HEK293T (cell line): ENCODE results near the gene NOB1.

Experiments
- CTCF ChIA-PET: fragments of 350-600 bp; formaldehyde crosslinking; extraction: SDS; loops from one replicate; lab custom pipeline; 2021; ENCODE audit warnings: antibody characterized with exemption, inconsistent platforms; lab: Yijun Ruan, JAX
- POLR2A ChIA-PET: fragments of 350-600 bp; formaldehyde crosslinking; extraction: SDS; loops from one replicate; lab custom pipeline; 2020; ENCODE audit warnings: antibody characterized with exemption, inconsistent platforms; lab: Yijun Ruan, JAX
- DNase-seq: peaks from one replicate; pipeline ENCODE4 v3.0.0; 2012; ENCODE audit warnings: mixed read lengths; ENCODE audit errors: extremely low spot score
- ARNT ChIP-seq: fragments of 450-650 bp; IDR thresholded peaks from 2 replicates; pipeline ENCODE4 v1.6.1; 2017; ENCODE audit warnings: mild to moderate bottlenecking
- BHLHE40 ChIP-seq: fragments of 450-650 bp; IDR thresholded peaks from 2 replicates; pipeline ENCODE4 v1.6.1; 2016; ENCODE audit warnings: mild to moderate bottlenecking, moderate library complexity, borderline replicate concordance
- CTBP1 ChIP-seq: fragments of 450-650 bp; IDR thresholded peaks from 2 replicates; pipeline ENCODE4 v1.6.1; 2016; ENCODE audit warnings: borderline replicate concordance
- ELF4 ChIP-seq: fragments of 450-650 bp; IDR thresholded peaks from 2 replicates; pipeline ENCODE4 v1.6.1; 2017; ENCODE audit warnings: antibody characterized with exemption
- FOXA1 ChIP-seq: fragments of 450-650 bp; IDR thresholded peaks from 2 replicates; pipeline ENCODE4 v1.6.1; 2016; ENCODE audit warnings: mild to moderate bottlenecking
- FOXK2 ChIP-seq: fragments of 450-650 bp; IDR thresholded peaks from 2 replicates; pipeline ENCODE4 v1.6.1; 2016; ENCODE audit warnings: mild to moderate bottlenecking
- FOXM1 ChIP-seq: fragments of 450-650 bp; IDR thresholded peaks from 2 replicates; pipeline ENCODE4 v1.6.1; 2017; ENCODE audit warnings: mild to moderate bottlenecking, borderline replicate concordance
- HDGF ChIP-seq: fragments of 450-650 bp; IDR thresholded peaks from 2 replicates; pipeline ENCODE4 v1.6.1; 2017; ENCODE audit warnings: antibody characterized with exemption, borderline replicate concordance
- L3MBTL2 ChIP-seq: fragments of 450-650 bp; conservative IDR thresholded peaks from 2 replicates; pipeline ENCODE4 v1.6.1; 2016; ENCODE audit warnings: mild to moderate bottlenecking
- LEF1 ChIP-seq: fragments of 450-650 bp; IDR thresholded peaks from 2 replicates; pipeline ENCODE4 v1.6.1; 2017; ENCODE audit warnings: mild to moderate bottlenecking, borderline replicate concordance
- NFRKB ChIP-seq: fragments of 450-650 bp; IDR thresholded peaks from 2 replicates; pipeline ENCODE4 v1.6.1; 2016; ENCODE audit warnings: mild to moderate bottlenecking, moderate library complexity
- SP1 ChIP-seq: fragments of 450-650 bp; IDR thresholded peaks from 2 replicates; pipeline ENCODE4 v1.6.1; 2017
- SUZ12 ChIP-seq: fragments of 450-650 bp; IDR thresholded peaks from 2 replicates; pipeline ENCODE4 v1.6.1; 2016; ENCODE audit warnings: mild to moderate bottlenecking
- TARDBP ChIP-seq: fragments of 450-650 bp; IDR thresholded peaks from 2 replicates; pipeline ENCODE4 v1.6.1; 2016
- ZNF384 ChIP-seq: fragments of 450-650 bp; IDR thresholded peaks from 2 replicates; pipeline ENCODE4 v1.6.1; 2016
- TF ChIP-seq, protein P1 (sequence below): fragments of 450-650 bp; IDR thresholded peaks from 2 replicates; pipeline ENCODE4 v1.6.1; 2016

NOB1 gene

DNA sequence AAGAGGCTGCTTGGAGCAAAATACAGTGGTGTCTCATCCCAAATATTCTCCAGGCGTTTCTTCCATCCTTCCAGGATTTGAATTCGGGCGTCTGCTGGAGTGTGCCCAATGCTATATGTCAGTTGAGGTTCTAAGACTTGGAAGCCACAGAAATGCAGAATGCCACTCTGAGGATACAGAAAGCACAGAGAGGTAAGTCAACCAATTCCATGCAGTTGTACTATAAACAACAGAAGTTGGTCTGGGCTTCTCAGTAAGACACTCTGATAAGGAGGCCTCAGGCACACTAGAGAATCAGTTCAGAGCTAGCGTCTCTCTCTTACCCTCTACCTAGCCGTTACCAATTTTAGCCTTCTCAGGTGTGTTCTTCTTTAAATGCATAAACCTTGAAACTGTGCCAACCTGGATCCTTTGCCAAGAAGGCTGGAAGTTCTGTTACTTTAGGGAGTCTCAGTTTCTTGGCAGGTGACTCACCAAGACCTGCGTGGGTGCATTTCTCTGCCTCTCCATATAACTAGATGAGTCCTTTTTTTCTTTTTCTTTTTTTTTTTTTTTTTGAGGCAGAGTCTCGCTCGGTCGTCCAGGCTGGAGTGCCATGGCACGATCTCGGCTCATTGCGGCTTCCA is 43.5 kb downstream of the NOB1 start:
- no peak for DNase-seq
- ChIA-PET POLR2A (interaction anchor here (3.7 kb wide), 1 partner anchor 43 kb away, joined by 10 read pairs; the partner anchor contains the start of gene NOB1), CTCF (no interaction called here)

DNA sequence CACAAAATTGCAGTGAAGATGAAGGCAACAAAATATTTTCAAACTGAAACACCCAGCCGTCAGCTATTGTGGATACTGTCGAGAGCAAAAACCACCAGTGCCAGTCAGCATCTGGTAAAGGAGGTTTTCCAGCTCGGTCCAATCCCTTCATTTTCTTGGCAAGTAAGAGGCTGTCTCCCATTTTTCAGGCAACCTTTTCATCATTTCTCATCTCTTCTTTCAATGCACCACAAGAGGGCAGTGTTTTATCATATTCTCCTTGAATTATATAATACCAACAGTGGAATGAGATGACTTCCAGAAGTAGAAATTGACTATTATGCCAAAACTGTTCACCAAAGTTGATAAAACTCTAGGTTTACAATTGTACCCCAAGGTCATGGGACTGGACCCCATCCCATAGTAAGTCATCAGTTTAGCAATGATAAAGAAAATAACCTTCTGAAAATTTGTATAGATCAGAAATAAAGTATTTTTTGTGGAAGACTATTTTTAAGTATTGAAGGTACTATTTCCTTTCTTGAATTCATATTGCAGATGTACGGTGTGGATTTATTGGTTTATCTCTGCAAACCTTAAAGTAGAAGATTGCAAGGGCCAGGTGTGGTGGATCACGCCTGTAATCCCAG is 45.2 kb downstream of the NOB1 start:
- POLR2A ChIA-PET, result interaction anchor here (3.7 kb wide), 1 partner anchor 45 kb away, joined by 10 read pairs; the partner anchor contains the start of gene NOB1
- TF ChIP-seq ZNF384, result no peak
- TF ChIP-seq ELF4, result no peak
- TF ChIP-seq, protein P1, sequence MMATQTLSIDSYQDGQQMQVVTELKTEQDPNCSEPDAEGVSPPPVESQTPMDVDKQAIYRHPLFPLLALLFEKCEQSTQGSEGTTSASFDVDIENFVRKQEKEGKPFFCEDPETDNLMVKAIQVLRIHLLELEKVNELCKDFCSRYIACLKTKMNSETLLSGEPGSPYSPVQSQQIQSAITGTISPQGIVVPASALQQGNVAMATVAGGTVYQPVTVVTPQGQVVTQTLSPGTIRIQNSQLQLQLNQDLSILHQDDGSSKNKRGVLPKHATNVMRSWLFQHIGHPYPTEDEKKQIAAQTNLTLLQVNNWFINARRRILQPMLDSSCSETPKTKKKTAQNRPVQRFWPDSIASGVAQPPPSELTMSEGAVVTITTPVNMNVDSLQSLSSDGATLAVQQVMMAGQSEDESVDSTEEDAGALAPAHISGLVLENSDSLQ, result no peak
- no peak for TF ChIP-seq TARDBP
- TF ChIP-seq BHLHE40, result no peak
- no peak for TF ChIP-seq SUZ12
- no peak for TF ChIP-seq SP1
- no peak for TF ChIP-seq CTBP1
- TF ChIP-seq NFRKB, result no peak
- TF ChIP-seq HDGF, result no peak
- TF ChIP-seq L3MBTL2, result no peak
- TF ChIP-seq FOXM1, result no peak
- no peak for TF ChIP-seq LEF1
- TF ChIP-seq FOXK2, result no peak
- no peak for TF ChIP-seq ARNT
- TF ChIP-seq FOXA1, result no peak
- CTCF ChIA-PET, result interaction anchor here (0.9 to 1.3 kb wide), 4 partner anchors 10 to 313 kb away, joined by 3 to 5 read pairs (median 3); partner anchors contain the start of genes NOB1 and NQO1
- DNase-seq, result peak; percentile 54

More for the DNA sequence above, 43.5 kb downstream of the NOB1 start:
- no peak for TF ChIP-seq ZNF384
- TF ChIP-seq, protein P1, result no peak
- no peak for TF ChIP-seq FOXK2
- no peak for TF ChIP-seq NFRKB
- TF ChIP-seq ARNT, result no peak
- TF ChIP-seq SUZ12, result no peak
- TF ChIP-seq TARDBP, result no peak
- TF ChIP-seq FOXA1, result no peak
- no peak for TF ChIP-seq LEF1
- TF ChIP-seq FOXM1, result no peak
- TF ChIP-seq CTBP1, result no peak
- no peak for TF ChIP-seq SP1
- no peak for TF ChIP-seq BHLHE40
- TF ChIP-seq L3MBTL2, result no peak
- TF ChIP-seq HDGF, result no peak
- TF ChIP-seq ELF4, result no peak

DNA sequence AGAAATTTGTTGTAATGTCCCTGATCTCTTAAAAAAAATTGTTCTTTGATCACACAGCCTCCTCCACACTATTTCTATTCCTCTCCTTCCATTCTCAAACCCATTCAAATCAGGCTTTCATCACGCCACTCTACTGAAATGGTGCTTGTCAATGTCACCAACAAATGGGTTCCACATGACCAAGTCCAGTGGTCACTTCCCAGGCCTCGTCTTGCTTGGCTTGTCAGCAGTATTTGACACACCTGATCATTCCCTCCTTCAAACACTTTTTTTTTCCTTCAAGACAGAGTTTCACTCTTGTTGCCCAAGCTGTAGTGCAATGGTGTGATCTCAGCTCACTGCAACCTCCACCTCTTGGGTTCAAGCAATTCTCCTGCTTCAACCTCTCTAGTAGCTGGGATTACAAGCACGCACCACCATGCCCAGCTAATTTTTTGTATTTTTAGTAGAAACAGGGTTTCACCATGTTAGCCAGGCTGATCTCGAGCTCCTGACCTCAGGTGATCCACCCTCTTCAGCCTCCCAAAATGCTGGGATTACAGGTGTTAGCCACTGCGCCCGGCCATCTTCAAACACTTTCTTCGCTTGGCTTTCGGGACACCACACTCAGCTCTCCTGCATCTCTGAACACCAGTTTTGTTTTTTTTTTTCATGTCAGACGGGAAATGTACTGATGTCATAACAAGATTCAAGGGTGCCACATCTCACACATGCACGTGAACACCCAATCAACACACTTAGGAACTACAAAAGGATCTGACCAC is 46.6 kb downstream of the NOB1 start:
- ChIA-PET CTCF (interaction anchor here (0.6 to 1.3 kb wide), 3 partner anchors 9 to 222 kb away, joined by 3 read pairs; partner anchors contain the start of gene NOB1), POLR2A (interaction anchor here (3.7 kb wide), 1 partner anchor 47 kb away, joined by 10 read pairs; the partner anchor contains the start of gene NOB1)
- no peak for TF ChIP-seq FOXM1
- TF ChIP-seq SP1, result no peak
- TF ChIP-seq FOXA1, result no peak
- TF ChIP-seq BHLHE40, result no peak
- TF ChIP-seq SUZ12, result no peak
- no peak for TF ChIP-seq ZNF384
- no peak for TF ChIP-seq L3MBTL2
- no peak for TF ChIP-seq NFRKB
- no peak for TF ChIP-seq CTBP1
- TF ChIP-seq, protein P1, result no peak
- TF ChIP-seq HDGF, result no peak
- TF ChIP-seq TARDBP, result no peak
- no peak for TF ChIP-seq FOXK2
- no peak for DNase-seq

DNA sequence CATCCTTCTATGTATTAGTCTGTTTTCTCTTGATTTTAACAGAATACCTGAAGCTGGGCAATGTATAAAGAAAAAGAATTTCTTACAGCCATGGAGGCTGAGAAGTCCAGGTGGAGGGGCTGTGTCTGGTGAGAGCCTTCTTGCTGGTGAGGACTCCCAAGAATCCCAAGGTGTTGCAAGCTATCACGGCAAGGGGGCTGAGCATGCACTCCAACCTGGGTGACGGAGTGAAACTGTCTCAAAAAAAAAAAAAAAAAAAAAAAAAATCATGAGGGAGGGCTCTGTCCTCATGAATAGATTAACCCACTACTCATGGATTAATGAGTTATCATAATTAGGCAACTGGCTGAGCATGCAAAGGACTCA is 47.8 kb downstream of the NOB1 start:
- CTCF ChIA-PET, result no interaction called here
- TF ChIP-seq HDGF, result no peak
- TF ChIP-seq L3MBTL2, result no peak
- TF ChIP-seq, protein P1, result no peak
- TF ChIP-seq SUZ12, result no peak
- no peak for TF ChIP-seq FOXK2
- no peak for TF ChIP-seq ZNF384
- no peak for TF ChIP-seq SP1
- POLR2A ChIA-PET, result interaction anchor here (1.3 kb wide), 1 partner anchor 48 kb away, joined by 5 read pairs; the partner anchor contains the start of gene NOB1
- DNase-seq, result no peak
